Dendritic cell treated with granulocyte-macrophage colony-stimulating factor and Interleukin-4, amounts not matched to agents 40 ng/mL and 50 ng/mL, for 4 days (primary cell): Measurements from ENCODE around the gene C5AR2.
"Not testable (repeated sequence)": the region's sequence is repeated elsewhere in the genome, so short reads cannot be mapped to it uniquely, and the experiment has no call there.

Experiments
- H3K27ac Mint-ChIP-seq: one replicate; pipeline ENCODE4 v1.8.0; 2022; ENCODE audit warnings: mild to moderate bottlenecking, mixed read lengths
- H3K27me3 Mint-ChIP-seq: one replicate; pipeline ENCODE4 v1.8.0; 2022; ENCODE audit warnings: mild to moderate bottlenecking, mixed read lengths
- H3K36me3 Mint-ChIP-seq: one replicate; pipeline ENCODE4 v1.8.0; 2022; ENCODE audit warnings: low read depth, mixed read lengths
- H3K4me1 Mint-ChIP-seq: one replicate; pipeline ENCODE4 v1.8.0; 2022; ENCODE audit warnings: low read depth, mixed read lengths
- H3K4me3 Mint-ChIP-seq: one replicate; pipeline ENCODE4 v1.8.0; 2022; ENCODE audit warnings: mild to moderate bottlenecking, moderate library complexity, mixed read lengths
- H3K9me3 Mint-ChIP-seq: one replicate; pipeline ENCODE4 v1.8.0; 2022; ENCODE audit warnings: mixed read lengths
- intact Hi-C: fragments of 100-400 bp; cut with micrococcal nuclease; formaldehyde crosslinking; loops from one replicate; pipeline ENCODE4 v1.15.0; 2022

The C5AR2 gene

DNA sequence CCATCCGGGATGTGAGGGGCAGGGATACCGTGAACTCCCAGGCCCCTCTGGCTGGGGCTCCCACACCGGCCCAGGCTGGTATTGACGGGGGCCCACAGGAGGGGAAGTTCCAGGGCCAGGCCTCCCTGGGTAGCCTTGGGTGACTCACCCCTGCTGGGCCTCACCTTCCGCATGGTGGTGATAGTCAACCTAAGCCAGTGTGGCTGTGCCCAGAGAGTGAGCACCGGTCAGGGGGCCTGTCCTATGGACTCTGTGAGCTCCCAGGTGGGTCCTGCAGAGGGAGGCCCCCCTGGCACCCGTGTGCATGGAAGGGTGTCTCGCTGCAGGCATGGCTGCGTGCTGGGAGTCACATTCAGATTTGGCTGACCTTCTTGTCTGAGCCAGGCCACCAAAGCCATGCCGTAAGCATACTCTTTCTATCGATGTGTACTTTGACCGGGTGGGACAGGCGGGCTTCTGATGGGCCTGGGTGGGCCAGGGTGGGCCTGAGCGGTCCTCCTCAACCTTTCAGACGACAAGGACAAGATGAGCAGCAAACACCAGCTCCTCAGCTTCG, 44.7 kb downstream of the C5AR2 start:
- Mint-ChIP-seq H3K4me1 (peaks cover 22% of the 10 kb centered on the region), H3K36me3 (peaks cover 97% of the 10 kb centered on the region), H3K27me3 (no peaks in the 10 kb centered on the region), H3K9me3 (no peaks in the 10 kb centered on the region), H3K4me3 (no peak overlapping the region), H3K27ac (no peak overlapping the region)
- intact Hi-C loops: no loop called here

DNA sequence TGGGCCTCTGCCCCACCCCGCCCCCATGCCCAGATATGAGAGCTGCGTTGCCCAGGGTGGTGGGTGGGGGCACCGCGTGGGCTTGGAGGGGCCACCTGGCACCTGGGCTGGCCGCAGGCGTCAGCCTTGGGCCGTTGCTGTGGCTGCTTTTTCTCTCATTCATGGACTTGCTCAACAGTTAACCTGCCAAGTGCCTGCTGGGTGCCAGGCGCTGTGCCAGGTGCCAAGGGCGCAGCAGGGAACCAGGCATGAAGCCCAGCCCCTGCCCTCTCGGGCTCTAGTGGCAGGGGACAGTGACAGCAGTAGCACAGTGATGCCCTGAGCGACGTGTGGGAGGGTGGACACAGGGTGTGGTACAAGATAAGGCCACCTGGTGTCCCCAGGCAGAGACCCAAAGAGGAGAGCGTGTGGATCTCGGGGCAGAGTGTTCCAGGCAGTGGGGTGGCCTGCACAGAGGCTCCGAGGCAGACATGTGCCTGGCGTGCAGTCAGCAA, 45.3 kb downstream of the C5AR2 start:
- no peak overlapping the region for H3K27ac Mint-ChIP-seq
- peaks cover 97% of the 10 kb centered on the region for H3K36me3 Mint-ChIP-seq

DNA sequence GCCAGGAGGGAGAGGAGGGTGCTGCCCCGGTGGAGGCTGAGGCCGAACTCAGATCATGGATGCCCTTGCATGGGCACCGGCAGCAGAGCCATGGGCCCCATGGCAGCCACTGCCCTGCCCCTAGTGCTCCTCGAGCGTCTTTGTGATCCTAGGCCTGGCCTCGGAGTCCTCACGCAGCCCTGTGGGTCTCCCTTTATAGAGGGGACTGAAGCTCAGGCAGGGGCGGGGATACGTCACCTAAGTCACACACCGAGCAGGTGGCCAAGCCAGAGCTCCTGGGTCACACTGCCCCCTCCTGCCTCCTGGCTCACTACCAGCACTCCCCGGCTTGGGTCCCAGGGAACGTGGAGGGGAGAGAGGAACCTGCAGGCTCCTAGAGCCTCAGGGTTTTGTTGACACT, 45.8 kb downstream of the C5AR2 start:
- H3K4me3 Mint-ChIP-seq: no peak overlapping the region
- peaks cover 32% of the 10 kb centered on the region for H3K4me1 Mint-ChIP-seq
- H3K27me3 Mint-ChIP-seq: no peaks in the 10 kb centered on the region
- peaks cover 96% of the 10 kb centered on the region for H3K36me3 Mint-ChIP-seq
- H3K9me3 Mint-ChIP-seq: no peaks in the 10 kb centered on the region
- H3K27ac Mint-ChIP-seq: no peak overlapping the region
- intact Hi-C loops: no loop called here

More for the DNA sequence above, 45.3 kb downstream of the C5AR2 start:
- Mint-ChIP-seq H3K27me3 (no peaks in the 10 kb centered on the region), H3K4me1 (peaks cover 28% of the 10 kb centered on the region), H3K9me3 (no peaks in the 10 kb centered on the region), H3K4me3 (no peak overlapping the region)
- intact Hi-C loops: no loop called here

DNA sequence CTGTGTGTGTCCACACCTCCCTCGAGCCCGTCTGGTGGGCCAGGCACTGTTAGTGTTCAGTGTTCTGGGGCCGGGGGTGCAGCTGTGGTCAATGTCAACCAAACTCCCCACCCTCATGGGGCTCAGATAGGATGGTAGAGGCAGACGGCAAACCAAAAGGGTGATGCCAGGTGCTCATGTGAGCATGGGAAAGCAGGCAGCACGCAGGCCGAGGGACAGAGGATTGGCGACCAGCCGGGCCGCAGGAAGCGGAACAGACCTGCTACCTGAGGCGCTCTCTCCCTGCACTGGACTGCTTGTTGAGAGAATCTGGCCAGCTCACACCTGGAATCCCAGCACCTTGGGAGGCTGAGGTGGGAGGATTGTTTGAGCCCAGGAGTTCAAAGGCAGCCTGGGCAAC, 46.3 kb downstream of the C5AR2 start:
- peaks cover 91% of the 10 kb centered on the region for H3K36me3 Mint-ChIP-seq
- no peak overlapping the region for H3K27ac Mint-ChIP-seq
- H3K4me3 Mint-ChIP-seq: no peak overlapping the region
- no peaks in the 10 kb centered on the region for H3K9me3 Mint-ChIP-seq
- intact Hi-C loops: no loop called here
- no peaks in the 10 kb centered on the region for H3K27me3 Mint-ChIP-seq
- H3K4me1 Mint-ChIP-seq: peaks cover 37% of the 10 kb centered on the region

GRCh38 chr19:47379381-47379938, 47.5 kb downstream of the C5AR2 start:
- H3K4me3 Mint-ChIP-seq: no peak overlapping the region
- intact Hi-C loops: no loop called here
- H3K27me3 Mint-ChIP-seq: no peaks in the 10 kb centered on the region
- H3K36me3 Mint-ChIP-seq: peaks cover 79% of the 10 kb centered on the region
- peaks cover 44% of the 10 kb centered on the region for H3K4me1 Mint-ChIP-seq
- H3K9me3 Mint-ChIP-seq: no peaks in the 10 kb centered on the region
- H3K27ac Mint-ChIP-seq: peak overlapping the region; percentile 37

DNA sequence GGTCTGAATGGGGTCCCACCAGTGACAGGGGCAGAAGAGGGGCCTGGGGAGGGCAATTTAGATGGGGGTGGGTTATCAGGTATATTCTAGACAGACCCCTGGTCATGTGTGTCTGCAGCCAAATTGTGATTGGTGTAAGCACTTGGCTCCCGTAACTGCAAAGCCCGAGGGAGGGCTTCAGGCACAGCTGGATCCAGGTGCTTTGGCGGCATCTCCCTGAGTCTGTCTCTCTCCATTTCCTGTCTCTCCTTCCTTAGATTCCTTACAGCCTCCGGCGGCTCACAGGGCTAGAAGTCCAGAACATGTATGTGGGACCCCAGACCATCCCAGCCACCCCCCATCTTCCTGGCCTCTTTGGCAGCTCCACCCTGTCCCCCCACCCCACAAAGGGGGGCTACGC, 48.6 kb downstream of the C5AR2 start:
- Mint-ChIP-seq H3K27ac (peak overlapping the region; percentile 69), H3K36me3 (peaks cover 68% of the 10 kb centered on the region), H3K4me1 (peaks cover 49% of the 10 kb centered on the region), H3K4me3 (no peak overlapping the region), H3K9me3 (no peaks in the 10 kb centered on the region), H3K27me3 (no peaks in the 10 kb centered on the region)
- intact Hi-C loops: loop anchor here (5.0 kb wide), 1 partner anchor 33 kb away; the partner anchor contains the start of gene DHX34

DNA sequence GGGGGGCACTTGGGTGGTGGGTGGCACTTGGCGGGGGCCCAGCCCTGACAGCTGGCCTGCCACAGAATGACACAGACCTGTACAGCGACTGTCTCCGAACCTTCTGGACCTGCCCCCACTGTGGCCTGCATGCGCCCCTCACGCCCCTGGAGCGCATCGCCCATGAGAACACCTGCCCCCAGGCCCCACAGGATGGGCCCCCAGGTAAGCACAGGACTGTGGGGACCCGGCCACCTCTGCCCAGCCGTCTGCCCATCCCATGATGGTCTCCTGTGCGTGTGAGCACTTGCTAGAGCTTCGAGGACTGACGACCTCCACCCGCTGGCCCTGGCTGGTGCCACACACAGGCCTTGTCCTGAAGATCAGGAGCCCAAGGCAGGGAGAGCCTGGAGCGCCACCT, 49.1 kb downstream of the C5AR2 start:
- Mint-ChIP-seq H3K4me3 (no peak overlapping the region), H3K9me3 (no peaks in the 10 kb centered on the region), H3K36me3 (peaks cover 63% of the 10 kb centered on the region), H3K4me1 (peaks cover 52% of the 10 kb centered on the region), H3K27me3 (no peaks in the 10 kb centered on the region), H3K27ac (peak overlapping the region; percentile 69)
- intact Hi-C loops: loop anchor here (5.0 kb wide), 1 partner anchor 34 kb away; the partner anchor contains the start of gene DHX34

DNA sequence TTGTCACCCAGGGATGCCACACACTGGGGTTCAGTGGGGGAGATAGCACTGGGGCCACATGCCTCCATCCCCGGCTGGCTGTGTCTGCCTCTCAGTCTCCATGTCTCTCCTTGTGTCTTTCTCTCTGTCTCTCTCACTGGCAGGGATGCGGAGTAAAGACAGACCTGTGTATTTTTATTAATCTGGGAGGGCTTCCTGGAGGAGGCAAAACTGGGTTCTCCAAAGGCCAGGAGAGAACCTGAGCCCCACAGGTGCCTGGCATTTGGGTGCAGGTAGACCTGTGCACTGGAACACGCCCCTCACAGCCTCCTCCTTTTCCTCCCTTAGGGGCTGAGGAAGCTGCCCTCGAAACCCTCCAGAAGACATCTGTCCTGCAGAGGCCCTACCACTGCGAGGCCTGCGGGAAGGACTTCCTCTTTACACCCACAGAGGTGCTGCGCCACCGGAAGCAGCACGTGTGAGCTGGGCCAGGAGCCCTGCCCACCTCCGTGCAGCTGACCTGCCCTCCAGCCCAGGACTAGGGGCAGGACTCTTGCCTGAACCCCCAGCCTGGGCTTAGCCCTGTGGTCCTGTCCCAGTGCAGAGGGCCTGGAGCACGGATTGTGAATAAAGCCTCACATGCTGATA, 49.8 kb downstream of the C5AR2 start:
- Mint-ChIP-seq H3K9me3 (no peaks in the 10 kb centered on the region), H3K36me3 (peaks cover 56% of the 10 kb centered on the region), H3K27ac (peak overlapping the region; percentile 69), H3K4me1 (peaks cover 56% of the 10 kb centered on the region), H3K27me3 (no peaks in the 10 kb centered on the region), H3K4me3 (no peak overlapping the region)
- intact Hi-C loops: loop anchor here (5.0 kb wide), 1 partner anchor 34 kb away; the partner anchor contains the start of gene DHX34

- peak overlapping the region; percentile 69 for H3K27ac Mint-ChIP-seq
- peaks cover 38% of the 10 kb centered on the region for H3K36me3 Mint-ChIP-seq
- H3K9me3 Mint-ChIP-seq, H3K27me3 Mint-ChIP-seq, H3K4me3 Mint-ChIP-seq: not testable (repeated sequence)
- H3K4me1 Mint-ChIP-seq: peaks cover 63% of the 10 kb centered on the region
- intact Hi-C loops: loop anchor here (5.0 kb wide), 1 partner anchor 37 kb away; the partner anchor contains the start of gene DHX34
These were observed 51.9 kb downstream of the C5AR2 start for GRCh38 chr19:47383890-47384289.

DNA sequence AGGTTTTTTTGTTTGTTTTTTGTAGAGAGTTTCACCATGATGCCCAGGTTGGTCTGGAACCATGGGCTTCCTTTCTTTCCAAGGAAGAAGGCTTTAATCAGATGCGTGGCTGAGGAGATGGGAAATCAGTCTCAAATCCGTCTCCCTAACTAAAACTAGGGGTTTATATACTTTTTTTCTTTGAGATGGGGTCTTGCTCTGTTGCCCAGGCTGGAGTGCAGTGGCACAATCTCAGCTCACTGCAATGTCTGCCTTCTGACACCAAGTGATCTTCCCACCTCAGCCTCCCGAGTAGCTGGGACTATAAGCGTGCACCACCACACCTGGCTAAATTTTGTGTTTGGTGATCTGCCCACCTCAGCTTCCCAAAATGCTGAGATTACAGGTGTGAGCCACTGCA, 52.6 kb downstream of the C5AR2 start:
- peaks cover 68% of the 10 kb centered on the region for H3K4me1 Mint-ChIP-seq
- not testable (repeated sequence) for H3K9me3 Mint-ChIP-seq, H3K4me3 Mint-ChIP-seq, H3K27me3 Mint-ChIP-seq
- peaks cover 31% of the 10 kb centered on the region for H3K36me3 Mint-ChIP-seq
- intact Hi-C loops: loop anchor here (5.0 kb wide), 1 partner anchor 37 kb away; the partner anchor contains the start of gene DHX34
- peak overlapping the region; percentile 69 for H3K27ac Mint-ChIP-seq

DNA sequence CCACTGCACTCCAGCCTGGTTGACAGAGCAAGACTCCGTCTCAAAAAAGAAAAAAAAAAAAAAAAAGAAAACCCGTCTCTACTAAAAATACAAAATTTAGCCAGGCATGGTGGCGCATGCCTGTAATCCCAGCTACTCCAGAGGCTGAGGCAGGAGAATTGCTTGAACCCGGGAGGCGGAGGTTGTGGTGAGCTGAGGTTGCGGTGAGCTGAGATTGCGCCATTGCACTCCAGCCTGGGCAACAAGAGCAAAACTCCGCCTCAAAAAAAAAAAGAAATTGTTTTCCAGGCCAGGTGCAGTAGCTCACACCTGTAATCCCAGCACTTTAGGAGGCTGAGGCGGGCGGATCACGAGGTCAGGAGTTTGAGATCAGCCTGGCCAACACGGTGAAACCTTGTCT, 54.6 kb downstream of the C5AR2 start:
- H3K4me1 Mint-ChIP-seq: peaks cover 73% of the 10 kb centered on the region
- peaks cover 11% of the 10 kb centered on the region for H3K36me3 Mint-ChIP-seq
- H3K27me3 Mint-ChIP-seq, intact Hi-C loops, H3K9me3 Mint-ChIP-seq, H3K4me3 Mint-ChIP-seq: not testable (repeated sequence)
- H3K27ac Mint-ChIP-seq: peak overlapping the region; percentile 6

- H3K4me3 Mint-ChIP-seq, H3K9me3 Mint-ChIP-seq, intact Hi-C loops, H3K36me3 Mint-ChIP-seq, H3K27me3 Mint-ChIP-seq: not testable (repeated sequence)
- peaks cover 65% of the 10 kb centered on the region for H3K4me1 Mint-ChIP-seq
- H3K27ac Mint-ChIP-seq: peak overlapping the region; percentile 22
These were observed 55.6 kb downstream of the C5AR2 start for GRCh38 chr19:47387623-47388022.

DNA sequence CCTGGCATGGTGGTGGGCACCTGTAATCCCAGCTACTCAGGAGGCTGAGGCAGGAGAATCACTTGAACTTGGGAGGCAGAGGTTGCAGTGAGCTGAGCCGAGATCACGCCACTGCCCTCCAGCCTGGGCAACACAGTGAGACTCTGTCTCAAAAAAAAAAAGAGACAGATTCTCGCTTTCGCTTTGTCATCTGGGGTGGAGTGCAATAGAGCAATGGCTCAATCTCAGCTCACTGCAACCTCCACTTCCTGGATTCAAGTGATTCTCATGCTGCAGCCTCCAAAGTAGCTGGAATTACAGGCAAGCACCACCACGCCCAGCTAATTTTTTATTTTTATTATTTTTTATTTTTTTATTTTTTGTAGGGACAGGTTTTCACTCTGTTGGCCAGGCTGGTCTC, 56.7 kb downstream of the C5AR2 start:
- H3K27ac Mint-ChIP-seq: peak overlapping the region; percentile 88
- intact Hi-C loops, H3K36me3 Mint-ChIP-seq, H3K9me3 Mint-ChIP-seq: not testable (repeated sequence)
- peaks cover 16% of the 10 kb centered on the region for H3K27me3 Mint-ChIP-seq
- peaks cover 55% of the 10 kb centered on the region for H3K4me1 Mint-ChIP-seq
- peak overlapping the region; percentile 39 for H3K4me3 Mint-ChIP-seq

DNA sequence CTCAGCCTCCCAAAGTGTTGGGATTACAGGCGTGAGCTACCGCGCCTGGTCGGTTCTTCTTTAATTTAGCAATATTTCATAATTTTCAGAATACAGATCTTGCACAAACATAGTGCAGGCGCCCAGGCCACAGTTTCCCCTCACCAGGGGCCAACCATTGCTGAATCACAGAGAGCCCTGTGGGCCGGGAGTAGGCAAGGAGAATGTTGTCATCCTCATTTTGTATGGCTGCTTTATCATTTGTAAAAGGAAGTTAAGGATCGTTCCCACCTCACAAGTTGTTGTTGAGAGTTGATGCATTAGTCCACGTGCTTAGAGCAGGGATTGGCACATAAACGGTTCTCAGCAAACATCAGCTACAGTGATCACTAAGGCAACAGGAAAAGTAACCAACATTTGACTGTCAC, 57.2 kb downstream of the C5AR2 start:
- H3K27me3 Mint-ChIP-seq: peaks cover 20% of the 10 kb centered on the region
- H3K9me3 Mint-ChIP-seq: no peaks in the 10 kb centered on the region
- H3K36me3 Mint-ChIP-seq: no peaks in the 10 kb centered on the region
- intact Hi-C loops: no loop called here
- peaks cover 53% of the 10 kb centered on the region for H3K4me1 Mint-ChIP-seq
- H3K4me3 Mint-ChIP-seq: no peak overlapping the region
- H3K27ac Mint-ChIP-seq: peak overlapping the region; percentile 88
